Measurements from ENCODE around the gene MARCKS.

Gene MARCKS

DNA sequence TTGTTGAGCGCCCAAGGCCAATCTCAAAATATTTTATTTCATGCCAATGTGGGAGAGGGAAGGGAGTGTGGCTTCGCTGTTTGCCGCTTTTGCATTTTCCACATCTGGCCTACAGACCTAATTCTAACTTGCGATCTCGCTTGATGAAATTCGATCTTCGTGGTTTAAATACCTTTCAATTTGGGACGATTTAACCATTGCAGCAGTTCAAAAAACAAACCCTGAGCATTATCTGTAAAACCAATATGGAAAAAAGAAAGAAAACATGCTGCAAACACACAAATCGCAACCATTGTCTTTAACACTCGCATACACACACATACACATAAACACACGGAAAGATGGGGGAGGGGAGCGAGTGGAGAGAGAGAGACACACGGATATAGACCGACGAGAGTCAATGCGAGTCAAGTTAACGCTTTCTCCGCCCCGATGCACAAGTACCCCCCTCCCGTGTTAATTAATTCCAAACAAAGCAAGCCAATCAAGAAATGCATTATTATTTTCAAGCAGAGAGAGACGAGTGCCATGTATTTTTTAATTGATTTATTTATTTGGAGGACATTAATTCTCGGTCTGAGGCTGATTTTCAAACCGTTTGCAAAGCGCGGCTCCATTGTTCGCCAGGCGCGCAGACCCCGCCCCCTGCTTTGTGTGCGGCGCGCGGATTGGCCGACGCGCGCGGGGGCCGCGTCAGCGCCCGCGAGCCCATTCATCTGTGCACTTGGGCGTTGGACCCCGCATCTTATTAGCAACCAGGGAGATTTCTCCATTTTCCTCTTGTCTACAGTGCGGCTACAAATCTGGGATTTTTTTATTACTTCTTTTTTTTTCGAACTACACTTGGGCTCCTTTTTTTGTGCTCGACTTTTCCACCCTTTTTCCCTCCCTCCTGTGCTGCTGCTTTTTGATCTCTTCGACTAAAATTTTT lies at the start of gene MARCKS:
MARCKS (plus strand) TSS at position 721 of the 931 bp plus-strand sequence. CDS start 401 bp downstream, outside the sequence.
- peak; percentile 90 to 91 for DNase-seq

GRCh38 chr6:113809826-113810225 lies 47.3 kb upstream of the MARCKS start:
- DNase-seq, result no peak

DNA sequence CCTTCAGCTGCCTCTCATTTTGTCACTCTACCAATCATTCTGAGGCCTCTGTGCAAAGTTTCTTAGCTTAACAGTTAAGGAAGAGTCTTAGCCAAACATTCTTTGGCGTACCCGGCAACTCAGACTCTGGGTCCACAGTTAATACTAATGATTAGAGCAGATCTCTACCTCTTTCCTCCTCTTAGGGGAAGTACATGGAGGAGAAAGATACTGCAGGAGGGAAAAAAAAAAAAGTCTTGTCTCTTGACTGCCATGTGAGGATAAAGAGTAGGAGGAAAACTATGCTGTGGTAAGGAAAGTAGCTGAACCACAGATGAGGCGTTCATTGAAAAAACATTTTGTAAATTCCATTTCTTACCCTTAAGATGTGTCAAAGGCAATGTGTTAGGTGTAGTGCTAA lies 44.0 kb upstream of the MARCKS start:
- DNase-seq, result no peak

- DNase-seq, result no peak
Measured at GRCh38 chr6:113818578-113818977, 38.6 kb upstream of the MARCKS start.

GRCh38 chr6:113819169-113819830 lies 37.8 kb upstream of the MARCKS start:
- DNase-seq, result no peak

DNA sequence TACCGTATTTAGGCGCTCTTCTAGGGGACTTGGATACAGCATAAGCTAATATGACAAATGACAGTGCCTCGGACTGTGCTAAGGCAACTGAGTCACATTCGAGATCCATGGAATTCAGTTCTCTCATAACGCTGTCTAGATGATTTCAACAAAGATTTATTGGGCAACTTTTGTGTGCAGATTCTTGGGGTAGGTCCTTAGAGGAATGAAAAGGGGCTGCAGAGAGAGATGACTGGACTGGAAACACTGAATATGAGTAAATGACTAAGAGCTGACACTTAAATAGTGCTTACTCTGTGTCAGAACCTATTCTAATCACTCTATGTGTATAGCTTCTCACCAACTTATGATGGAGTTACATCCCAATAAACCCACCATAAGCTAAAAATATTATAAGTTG lies 36.4 kb upstream of the MARCKS start:
- no peak for DNase-seq

DNA sequence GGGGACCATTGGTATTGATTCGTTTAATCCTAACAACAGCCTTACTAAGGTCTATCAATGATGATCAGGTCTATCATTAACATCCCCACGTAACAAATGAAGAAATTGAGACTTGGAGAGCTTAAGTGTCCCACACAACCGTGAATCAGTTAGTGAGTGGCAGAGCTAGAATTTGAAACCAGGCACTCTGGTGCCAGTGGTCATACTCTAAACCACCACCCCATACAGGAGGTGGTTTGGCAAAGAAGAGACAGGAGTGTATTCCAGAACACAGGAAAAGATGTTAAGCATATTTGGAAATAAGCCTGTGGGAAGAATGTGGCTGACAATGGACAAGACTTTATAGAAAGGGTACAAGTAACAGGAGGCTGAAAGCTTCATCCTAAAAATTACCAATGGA lies 35.7 kb upstream of the MARCKS start:
- DNase-seq, result no peak

- no peak for DNase-seq
Measured at GRCh38 chr6:113823916-113824315, 33.2 kb upstream of the MARCKS start.

GRCh38 chr6:113824411-113824810 lies 32.7 kb upstream of the MARCKS start:
- no peak for DNase-seq

DNA sequence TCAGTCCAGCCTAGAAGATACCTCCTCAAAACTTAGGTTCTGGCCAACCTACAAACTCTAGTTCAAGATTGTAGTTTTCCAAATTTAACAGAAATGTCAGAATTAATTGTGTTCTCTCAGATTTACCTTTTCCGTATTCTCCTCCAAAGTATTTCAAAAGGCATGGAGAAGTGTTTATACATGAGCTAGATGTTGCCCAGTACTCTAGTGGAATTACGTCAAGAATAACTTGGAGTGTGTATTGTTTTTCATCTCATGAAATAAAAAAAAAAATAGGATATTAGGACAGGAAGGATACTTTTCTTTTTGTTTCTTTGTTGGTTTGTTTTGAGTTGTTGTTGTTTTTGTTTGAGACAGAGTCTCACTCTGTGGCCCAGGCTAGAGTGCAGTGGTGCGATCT lies 32.3 kb upstream of the MARCKS start:
- DNase-seq, result no peak

GRCh38 chr6:113825781-113826180 lies 31.4 kb upstream of the MARCKS start:
- peak; percentile 86 to 96 for DNase-seq

- no peak for DNase-seq
Measured at GRCh38 chr6:113828984-113829695, 28.0 kb upstream of the MARCKS start.

GRCh38 chr6:113829696-113830045 lies 27.5 kb upstream of the MARCKS start:
- DNase-seq, result no peak

GRCh38 chr6:113830140-113830539 lies 27.0 kb upstream of the MARCKS start:
- DNase-seq, result peak in 1 of 2 experiments; percentile 7

DNA sequence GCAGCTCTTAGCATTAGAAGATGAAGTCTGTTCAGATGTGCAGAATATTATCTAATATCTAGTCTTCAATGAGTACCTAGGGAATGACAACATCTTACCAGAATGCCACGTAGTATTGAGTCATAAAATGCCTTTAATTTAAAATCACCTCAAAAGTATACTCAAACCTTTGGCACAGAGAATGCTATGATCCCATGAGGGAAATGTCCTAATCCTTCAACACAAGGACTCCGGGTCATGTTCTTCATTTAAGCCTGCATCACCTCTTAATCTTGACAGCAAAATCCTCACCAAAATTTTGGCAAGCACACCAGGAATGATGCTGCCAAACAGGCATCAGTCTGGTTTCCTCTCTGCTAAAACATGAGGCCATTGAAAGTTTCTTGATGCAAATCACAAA lies 23.6 kb upstream of the MARCKS start:
- peak in 1 of 2 experiments; percentile 6 for DNase-seq

DNA sequence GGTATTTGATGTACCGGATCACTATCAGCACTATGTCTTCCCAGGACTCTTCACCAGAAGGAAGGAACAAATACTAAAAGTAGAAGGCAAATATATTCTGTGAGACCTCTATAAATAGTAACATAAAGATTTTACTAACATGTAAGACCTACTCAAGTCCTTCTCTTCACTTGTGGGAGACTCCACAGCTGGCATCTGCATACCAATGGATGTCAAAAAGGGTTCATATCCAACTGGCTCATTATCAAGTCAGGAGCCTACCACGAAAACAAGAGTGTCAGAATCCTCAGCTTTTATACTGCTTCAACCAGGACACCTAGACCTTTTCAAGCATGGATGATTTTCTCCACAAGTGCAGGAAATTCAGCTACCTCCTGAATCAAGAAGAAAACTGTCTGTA lies 20.0 kb upstream of the MARCKS start:
- DNase-seq, result no peak

- DNase-seq, result no peak
Measured at GRCh38 chr6:113842165-113842564, 15.0 kb upstream of the MARCKS start.

GRCh38 chr6:113843500-113844073 lies 13.6 kb upstream of the MARCKS start:
- no peak for DNase-seq

DNA sequence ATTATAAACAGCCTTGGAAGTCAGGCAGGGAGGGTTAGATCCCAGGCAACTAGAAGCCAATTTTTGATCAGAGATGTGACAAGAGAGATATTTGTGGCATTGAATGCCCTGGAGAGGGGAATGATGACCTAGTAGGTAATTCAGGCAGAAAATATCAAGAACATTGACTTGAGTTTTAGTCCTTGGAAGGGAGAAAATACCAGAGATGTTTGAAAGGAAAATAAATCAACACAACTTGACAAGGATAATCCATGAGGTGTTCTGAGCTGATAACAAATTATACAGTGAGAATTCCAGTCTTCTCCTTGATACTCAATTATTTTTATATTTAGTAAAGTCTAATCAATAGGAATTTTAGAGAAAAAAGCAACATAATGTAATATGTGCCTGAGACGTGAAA lies 10.6 kb upstream of the MARCKS start:
- DNase-seq, result no peak

GRCh38 chr6:113847447-113847846 lies 9.7 kb upstream of the MARCKS start:
- no peak for DNase-seq

GRCh38 chr6:113848280-113848679 lies 8.9 kb upstream of the MARCKS start:
- DNase-seq, result no peak

- DNase-seq, result no peak
Measured at GRCh38 chr6:113848811-113849210, 8.3 kb upstream of the MARCKS start.

DNA sequence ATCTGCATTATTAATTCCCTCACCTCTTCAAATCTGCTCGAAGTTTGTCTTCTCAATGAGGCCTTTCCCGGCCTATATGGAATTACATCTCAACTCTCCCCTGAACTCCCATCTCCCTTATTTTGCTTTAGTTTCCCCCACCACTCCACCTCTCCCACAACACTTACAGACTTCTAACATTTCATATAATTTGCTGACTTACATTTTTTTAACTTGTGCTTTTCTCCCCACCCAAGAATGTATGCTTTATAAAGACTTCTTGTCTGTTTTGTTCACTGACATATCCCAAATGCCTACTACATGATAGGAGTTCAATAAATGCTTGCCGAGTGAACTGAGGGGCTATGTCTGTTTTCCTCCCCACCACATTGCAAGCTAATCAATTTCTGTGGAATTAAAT lies 3.9 kb upstream of the MARCKS start:
- DNase-seq, result no peak
